ENCODE results near the gene DOCK1. TPM values are rescaled to one million over a fixed set of nuclear protein-coding genes. Genes with fewer than 3 reads are reported as not detected.

The DOCK1 gene
- total RNA-seq, 1 donor from 2014 or later = 16.8 TPM

- TF ChIP-seq CTCF (IDR thresholded peaks at IDR 0.05; ENCODE audit: borderline replicate concordance) = no peak
- Histone ChIP-seq H3K9me3 (replicated peaks) (no peaks in the 10 kb centered on the region), H3K27me3 (ENCODE audit: low read depth) (no peaks in the 10 kb centered on the region), H3K27ac (replicated peaks) (no peak overlapping the region), H3K36me3 (peaks cover 27% of the 10 kb centered on the region), H3K4me3 (no peak overlapping the region), H3K4me1 (no peaks in the 10 kb centered on the region)
- no peak for DNase-seq
- intact Hi-C loops (cut with micrococcal nuclease) = no loop called here
These were observed 212.8 kb downstream of the DOCK1 start for GRCh38 chr10:127118034-127118433.

- no peak overlapping the region for H3K27ac ChIP-seq (replicated peaks)
- no peak for DNase-seq
- H3K9me3 ChIP-seq (replicated peaks) = no peaks in the 10 kb centered on the region
- no peak overlapping the region for H3K4me3 ChIP-seq
- H3K36me3 ChIP-seq = peaks cover 14% of the 10 kb centered on the region
- H3K4me1 ChIP-seq = no peaks in the 10 kb centered on the region
- H3K27me3 ChIP-seq (ENCODE audit: low read depth) = no peaks in the 10 kb centered on the region
- intact Hi-C loops (cut with micrococcal nuclease) = no loop called here
- no peak for TF ChIP-seq CTCF (IDR thresholded peaks at IDR 0.05; ENCODE audit: borderline replicate concordance)
These were observed 214.7 kb downstream of the DOCK1 start for GRCh38 chr10:127119936-127120335.

GRCh38 chr10:127122831-127123230 lies 217.6 kb downstream of the DOCK1 start:
- Histone ChIP-seq H3K27ac (replicated peaks) (no peak overlapping the region), H3K27me3 (ENCODE audit: low read depth) (no peaks in the 10 kb centered on the region), H3K36me3 (peaks cover 35% of the 10 kb centered on the region), H3K9me3 (replicated peaks) (no peaks in the 10 kb centered on the region), H3K4me1 (no peaks in the 10 kb centered on the region), H3K4me3 (no peak overlapping the region)
- intact Hi-C loops (cut with micrococcal nuclease) = no loop called here
- no peak for TF ChIP-seq CTCF (IDR thresholded peaks at IDR 0.05; ENCODE audit: borderline replicate concordance)
- no peak for DNase-seq

- intact Hi-C loops (cut with micrococcal nuclease) = no loop called here
- peaks cover 41% of the 10 kb centered on the region for H3K36me3 ChIP-seq
- no peaks in the 10 kb centered on the region for H3K9me3 ChIP-seq (replicated peaks)
- no peak for DNase-seq
- H3K4me3 ChIP-seq = no peak overlapping the region
- H3K27me3 ChIP-seq (ENCODE audit: low read depth) = no peaks in the 10 kb centered on the region
- no peaks in the 10 kb centered on the region for H3K4me1 ChIP-seq
- no peak for TF ChIP-seq CTCF (IDR thresholded peaks at IDR 0.05; ENCODE audit: borderline replicate concordance)
- H3K27ac ChIP-seq (replicated peaks) = no peak overlapping the region
These were observed 218.4 kb downstream of the DOCK1 start for GRCh38 chr10:127123626-127124025.

GRCh38 chr10:127125331-127125730 lies 220.1 kb downstream of the DOCK1 start:
- no peaks in the 10 kb centered on the region for H3K9me3 ChIP-seq (replicated peaks)
- H3K4me3 ChIP-seq = no peak overlapping the region
- DNase-seq = no peak
- H3K27me3 ChIP-seq (ENCODE audit: low read depth) = no peaks in the 10 kb centered on the region
- H3K36me3 ChIP-seq = peaks cover 46% of the 10 kb centered on the region
- TF ChIP-seq CTCF (IDR thresholded peaks at IDR 0.05; ENCODE audit: borderline replicate concordance) = no peak
- no peaks in the 10 kb centered on the region for H3K4me1 ChIP-seq
- H3K27ac ChIP-seq (replicated peaks) = no peak overlapping the region
- intact Hi-C loops (cut with micrococcal nuclease) = no loop called here

GRCh38 chr10:127127822-127128221 lies 222.6 kb downstream of the DOCK1 start:
- H3K9me3 ChIP-seq (replicated peaks) = no peaks in the 10 kb centered on the region
- H3K4me1 ChIP-seq = no peaks in the 10 kb centered on the region
- intact Hi-C loops (cut with micrococcal nuclease) = no loop called here
- no peak overlapping the region for H3K27ac ChIP-seq (replicated peaks)
- TF ChIP-seq CTCF (IDR thresholded peaks at IDR 0.05; ENCODE audit: borderline replicate concordance) = no peak
- no peak for DNase-seq
- H3K27me3 ChIP-seq (ENCODE audit: low read depth) = no peaks in the 10 kb centered on the region
- peaks cover 55% of the 10 kb centered on the region for H3K36me3 ChIP-seq
- no peak overlapping the region for H3K4me3 ChIP-seq

Data from left ventricle myocardium inferior (tissue), 1 donor.